Stimulated activated effector memory CD8-positive, alpha-beta T cell treated with anti-CD3 and anti-CD28 coated beads, Interleukin-12 subunit alpha, Interleukin-12 subunit beta, amount 100 ng/mL, for 72 hours (primary cell): ENCODE results near the gene ZNF620.
"Not testable (repeated sequence)": the region's sequence is repeated elsewhere in the genome, so short reads cannot be mapped to it uniquely, and the experiment has no call there.

Experiments used
- ATAC-seq: fragments of 150-1000 bp; cut with Tn5 transposase; 2 replicates; pipeline ENCODE4 v1.10.0; 2021
- DNase-seq, 2 donors: peaks; one replicate each; pipeline ENCODE4 v3.0.0; 2021 to 2022; ENCODE audit warnings: low spot score in 2 of 2
- H3K27ac Mint-ChIP-seq: one replicate; pipeline ENCODE4 v1.8.0; 2022; ENCODE audit warnings: mild to moderate bottlenecking, mixed read lengths
- H3K36me3 Mint-ChIP-seq: one replicate; pipeline ENCODE4 v1.8.0; 2022; ENCODE audit warnings: mild to moderate bottlenecking, mixed read lengths
- H3K4me1 Mint-ChIP-seq: one replicate; pipeline ENCODE4 v1.8.0; 2022; ENCODE audit warnings: mixed read lengths
- H3K4me3 Mint-ChIP-seq: one replicate; pipeline ENCODE4 v1.8.0; 2022; ENCODE audit warnings: mild to moderate bottlenecking, mixed read lengths
- H3K9me3 Mint-ChIP-seq: one replicate; pipeline ENCODE4 v1.8.0; 2022; ENCODE audit warnings: mixed read lengths

Gene ZNF620

DNA sequence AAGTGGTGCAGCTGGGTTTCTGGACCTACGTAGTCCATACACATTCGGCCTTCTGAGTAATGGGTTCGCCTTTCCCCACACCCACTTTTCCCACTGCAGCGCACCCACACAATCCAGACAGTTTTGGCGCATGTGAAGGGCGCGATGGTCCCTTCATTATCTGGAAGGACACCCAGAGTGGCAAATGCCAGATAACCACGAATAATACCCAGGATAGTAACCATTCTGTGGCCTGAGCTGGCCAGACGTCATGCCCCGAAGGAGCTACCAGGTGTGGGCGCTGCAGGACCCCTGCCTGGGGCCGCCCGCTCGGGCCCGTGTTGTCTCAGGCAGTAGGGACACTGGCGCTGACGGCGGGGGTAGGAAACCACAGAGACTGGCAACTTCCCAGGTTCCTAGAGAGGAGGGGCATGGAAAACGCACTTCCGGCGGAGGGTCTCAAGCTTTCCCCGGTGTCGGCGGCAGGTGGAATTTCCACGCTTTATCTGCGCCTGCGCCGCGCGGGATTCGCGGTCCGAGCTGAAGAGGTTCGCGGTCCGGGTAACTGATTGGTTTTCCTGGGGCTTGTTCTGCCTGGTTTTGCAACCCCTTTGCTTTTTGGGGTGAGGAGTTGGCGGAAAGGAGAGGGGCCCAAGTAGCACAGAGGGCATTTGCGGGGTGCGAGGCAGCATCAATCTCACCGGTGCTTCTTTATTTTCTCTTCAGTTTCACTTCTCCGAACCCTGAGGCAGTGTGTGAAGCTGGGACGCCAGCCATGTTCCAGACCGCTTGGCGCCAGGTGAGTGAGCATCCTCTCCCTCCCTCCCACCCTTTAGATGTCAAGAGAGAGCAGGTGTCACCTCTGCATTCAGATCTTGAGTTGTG is at the start of gene ZNF620:
ZNF620 (plus strand) TSS at position 441 of the 864 bp plus-strand sequence; CDS start at position 755, 314 bp downstream.
- DNase-seq = peak; percentile 12 to 72
- Mint-ChIP-seq H3K36me3 (no peaks in the 10 kb centered on the region), H3K4me1 (peaks cover 11% of the 10 kb centered on the region), H3K27ac (peak within 1 kb of the TSS; percentile 86), H3K9me3 (no peaks in the 10 kb centered on the region), H3K4me3 (peak within 1 kb of the TSS; percentile 77)
- ATAC-seq = peak; percentile 77

DNA sequence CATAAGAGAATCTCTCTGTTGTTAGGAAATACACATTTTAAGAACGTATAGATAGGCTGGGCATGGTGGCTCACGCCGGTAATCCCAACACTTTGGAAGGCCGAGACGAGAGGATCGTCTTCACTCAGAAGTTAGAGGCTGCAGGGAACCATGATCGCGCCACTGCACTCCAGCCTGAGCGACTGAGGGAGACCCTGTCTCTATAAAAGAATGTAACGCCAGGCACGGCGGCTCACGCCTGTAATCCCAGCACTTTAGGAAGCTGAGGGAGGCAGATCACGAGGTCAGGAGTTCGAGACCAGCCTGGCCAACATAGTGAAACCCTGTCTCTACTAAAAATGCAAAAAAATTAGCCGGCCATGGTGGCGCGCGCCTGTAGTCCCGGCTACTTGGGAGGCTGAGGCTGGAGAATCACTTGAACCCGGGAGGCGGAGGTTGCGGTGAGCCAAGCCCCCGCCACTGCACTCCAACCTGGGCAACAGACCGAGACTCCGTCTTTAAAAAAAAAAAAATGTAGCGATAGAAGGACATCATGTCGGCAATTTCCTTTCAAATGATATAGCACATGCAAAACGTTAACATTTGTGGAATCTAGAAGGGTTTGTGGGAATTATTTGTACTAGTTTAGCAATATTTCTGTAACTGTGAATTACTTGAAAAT is 49.4 kb upstream of the ZNF620 start:
- ATAC-seq = no peak
- Mint-ChIP-seq H3K9me3 (peaks cover 2% of the 10 kb centered on the region), H3K36me3 (peaks cover 57% of the 10 kb centered on the region), H3K4me1 (peaks cover 40% of the 10 kb centered on the region), H3K27ac (peak overlapping the region; percentile 94), H3K4me3 (peak overlapping the region; percentile 83)
- no peak for DNase-seq

DNA sequence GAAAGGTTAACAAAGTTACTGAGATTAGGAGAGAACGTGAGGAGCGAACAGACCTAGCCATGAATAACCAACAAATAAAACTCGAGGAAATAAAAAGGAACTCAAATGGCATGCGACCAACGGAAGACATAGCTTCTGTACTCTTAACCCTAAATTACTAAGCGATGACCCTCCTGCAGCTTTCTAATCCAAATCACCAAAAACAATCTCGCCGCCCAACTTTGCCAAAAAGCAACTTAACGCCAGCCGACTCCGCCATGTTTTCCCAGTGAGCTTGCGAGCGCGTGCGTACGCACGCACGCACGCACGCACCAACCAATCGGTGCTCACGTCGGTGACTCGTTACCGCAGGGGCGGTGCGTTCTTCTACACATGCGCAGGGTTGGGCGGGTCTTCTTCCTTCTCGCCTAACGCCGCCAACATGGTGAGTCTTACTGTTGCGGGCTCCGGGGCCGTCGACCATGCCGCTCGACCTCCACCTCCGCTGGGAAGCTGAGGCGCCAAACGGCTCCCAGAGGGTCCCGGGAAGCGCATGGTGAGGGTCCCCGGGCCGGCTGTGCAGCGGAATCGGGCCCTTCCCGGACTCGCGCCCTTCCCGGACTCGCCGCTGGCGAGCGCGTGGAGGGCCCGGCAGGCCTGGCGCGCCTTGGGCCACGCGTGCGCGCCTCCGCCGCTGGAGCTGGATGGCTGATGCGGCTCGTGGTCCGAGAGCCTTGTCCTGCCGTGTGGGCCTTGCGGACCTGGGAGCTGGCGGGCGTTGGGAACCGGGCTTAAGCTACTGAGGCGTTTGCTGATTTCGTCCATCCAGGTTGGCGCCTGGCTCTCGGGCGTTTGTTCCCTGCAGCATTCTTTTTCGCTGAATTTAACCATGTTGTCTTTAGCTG is 48.7 kb upstream of the ZNF620 start, which contains the start of gene RPL14:
RPL14 (plus strand) TSS at position 400 of the 884 bp plus-strand sequence; CDS start at position 533, 133 bp downstream.
- ATAC-seq = peak; percentile 85

DNA sequence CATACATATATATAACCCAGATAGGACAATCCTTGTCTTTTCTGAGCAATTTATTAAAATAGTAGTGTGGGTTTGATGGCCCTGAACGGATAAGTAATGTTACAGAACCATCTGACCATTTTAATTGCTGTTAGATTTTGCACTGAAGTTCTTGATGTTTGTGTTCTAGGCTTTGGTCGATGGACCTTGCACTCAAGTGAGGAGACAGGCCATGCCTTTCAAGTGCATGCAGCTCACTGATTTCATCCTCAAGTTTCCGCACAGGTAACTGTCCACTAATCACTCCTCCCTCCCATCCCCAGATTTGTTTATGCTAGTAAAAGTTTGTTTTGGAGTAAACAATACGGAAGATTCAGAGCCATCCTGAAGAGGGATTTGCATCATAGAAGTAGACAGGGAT is 47.4 kb upstream of the ZNF620 start:
- H3K36me3 Mint-ChIP-seq = peaks cover 71% of the 10 kb centered on the region
- peaks cover 2% of the 10 kb centered on the region for H3K9me3 Mint-ChIP-seq
- H3K4me1 Mint-ChIP-seq = peaks cover 27% of the 10 kb centered on the region
- H3K27ac Mint-ChIP-seq = peak overlapping the region; percentile 94
- ATAC-seq = no peak
- DNase-seq = no peak
- H3K4me3 Mint-ChIP-seq = peak overlapping the region; percentile 83

More for the DNA sequence above, 48.7 kb upstream of the ZNF620 start, which contains the start of gene RPL14:
- H3K4me3 Mint-ChIP-seq = peak within 1 kb of the TSS; percentile 83
- peaks cover 2% of the 10 kb centered on the region for H3K9me3 Mint-ChIP-seq
- peaks cover 36% of the 10 kb centered on the region for H3K4me1 Mint-ChIP-seq
- peaks cover 65% of the 10 kb centered on the region for H3K36me3 Mint-ChIP-seq
- peak within 1 kb of the TSS; percentile 94 for H3K27ac Mint-ChIP-seq
- peak; percentile 80 to 97 for DNase-seq

DNA sequence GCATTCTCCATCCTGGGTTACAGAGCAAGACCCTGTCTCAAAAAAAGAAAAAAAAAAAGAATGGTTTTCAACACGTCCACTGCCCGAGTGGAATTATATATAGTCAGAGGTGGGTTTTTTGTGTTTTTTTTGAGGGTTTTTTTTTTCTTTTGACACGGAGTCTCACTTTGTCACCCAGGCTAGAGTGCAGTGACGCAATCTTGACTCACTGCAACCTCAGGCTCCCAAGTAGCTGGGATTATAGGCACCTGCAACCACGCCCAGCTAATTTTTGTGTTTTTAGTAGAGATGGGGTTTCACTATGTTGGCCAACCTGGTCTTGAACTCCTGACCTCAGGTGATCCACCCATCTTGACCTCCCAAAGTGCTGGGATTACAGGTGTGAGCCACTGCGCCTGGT is 45.4 kb upstream of the ZNF620 start:
- not testable (repeated sequence) for H3K4me3 Mint-ChIP-seq, ATAC-seq, DNase-seq, H3K9me3 Mint-ChIP-seq
- Mint-ChIP-seq H3K36me3 (peaks cover 91% of the 10 kb centered on the region), H3K4me1 (peaks cover 40% of the 10 kb centered on the region), H3K27ac (peak overlapping the region; percentile 94)

DNA sequence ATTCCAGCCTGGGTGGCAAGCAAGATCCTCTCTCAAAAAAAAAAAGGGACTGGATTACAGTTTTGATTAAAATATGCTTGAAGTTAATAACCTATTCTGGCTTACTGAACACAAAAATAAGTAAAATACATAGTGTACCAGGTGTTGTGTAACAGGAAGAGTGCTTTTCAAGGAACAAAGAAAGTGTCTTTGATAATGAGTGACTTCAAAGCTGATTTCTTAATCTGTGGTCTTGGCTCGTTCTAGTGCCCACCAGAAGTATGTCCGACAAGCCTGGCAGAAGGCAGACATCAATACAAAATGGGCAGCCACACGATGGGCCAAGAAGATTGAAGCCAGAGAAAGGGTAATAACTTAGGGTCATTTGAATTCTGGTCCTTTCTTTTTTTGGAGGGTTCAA is 44.7 kb upstream of the ZNF620 start:
- H3K36me3 Mint-ChIP-seq = peaks cover 98% of the 10 kb centered on the region
- H3K4me3 Mint-ChIP-seq = no peak overlapping the region
- H3K27ac Mint-ChIP-seq = no peak overlapping the region
- ATAC-seq (no peak), DNase-seq (no peak)
- H3K4me1 Mint-ChIP-seq = peaks cover 34% of the 10 kb centered on the region
- no peaks in the 10 kb centered on the region for H3K9me3 Mint-ChIP-seq

DNA sequence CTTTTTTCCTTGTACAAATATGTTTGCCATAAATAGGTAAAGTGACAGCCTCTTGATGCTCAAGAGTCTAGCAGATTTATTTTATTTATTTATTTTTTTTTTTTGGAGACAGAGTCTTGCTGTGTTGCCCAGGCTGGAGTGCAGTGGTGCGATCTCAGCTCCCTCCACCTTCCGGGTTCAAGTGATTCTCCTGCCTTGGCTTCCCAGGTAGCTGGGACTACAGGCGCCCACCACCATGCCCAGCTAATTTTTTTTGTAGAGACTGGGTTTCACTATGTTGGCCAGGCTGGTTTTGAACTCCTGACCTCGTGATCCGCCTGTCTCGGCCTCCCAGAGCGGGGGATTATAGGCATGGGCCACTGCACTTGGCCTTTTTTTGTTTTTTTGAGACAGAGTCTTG is 43.0 kb upstream of the ZNF620 start:
- ATAC-seq, DNase-seq, H3K27ac Mint-ChIP-seq, H3K9me3 Mint-ChIP-seq, H3K4me3 Mint-ChIP-seq: not testable (repeated sequence)
- H3K36me3 Mint-ChIP-seq = peaks cover 99% of the 10 kb centered on the region
- H3K4me1 Mint-ChIP-seq = peaks cover 31% of the 10 kb centered on the region

DNA sequence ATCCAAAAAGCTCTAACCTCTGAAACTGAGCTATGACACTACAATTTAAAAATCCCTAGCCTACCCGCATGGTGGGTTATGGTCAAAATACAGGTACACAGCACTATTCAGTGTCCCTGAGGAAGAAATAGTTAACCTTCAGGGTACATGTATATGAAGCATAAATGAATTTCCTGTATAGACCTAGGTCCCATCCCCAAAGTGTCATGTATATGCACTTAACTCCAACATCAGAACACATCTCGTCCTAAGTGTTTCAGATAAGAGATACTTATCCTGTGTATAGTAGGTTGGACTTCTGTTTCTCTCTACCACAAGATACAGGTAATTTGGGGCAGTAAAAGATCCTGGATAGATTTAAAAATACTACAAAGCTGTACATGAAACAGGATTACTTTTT is 42.3 kb upstream of the ZNF620 start:
- peaks cover 24% of the 10 kb centered on the region for H3K4me1 Mint-ChIP-seq
- ATAC-seq (no peak), DNase-seq (no peak)
- H3K27ac Mint-ChIP-seq = peak overlapping the region; percentile 77
- no peaks in the 10 kb centered on the region for H3K9me3 Mint-ChIP-seq
- H3K4me3 Mint-ChIP-seq = no peak overlapping the region
- peaks cover 92% of the 10 kb centered on the region for H3K36me3 Mint-ChIP-seq

DNA sequence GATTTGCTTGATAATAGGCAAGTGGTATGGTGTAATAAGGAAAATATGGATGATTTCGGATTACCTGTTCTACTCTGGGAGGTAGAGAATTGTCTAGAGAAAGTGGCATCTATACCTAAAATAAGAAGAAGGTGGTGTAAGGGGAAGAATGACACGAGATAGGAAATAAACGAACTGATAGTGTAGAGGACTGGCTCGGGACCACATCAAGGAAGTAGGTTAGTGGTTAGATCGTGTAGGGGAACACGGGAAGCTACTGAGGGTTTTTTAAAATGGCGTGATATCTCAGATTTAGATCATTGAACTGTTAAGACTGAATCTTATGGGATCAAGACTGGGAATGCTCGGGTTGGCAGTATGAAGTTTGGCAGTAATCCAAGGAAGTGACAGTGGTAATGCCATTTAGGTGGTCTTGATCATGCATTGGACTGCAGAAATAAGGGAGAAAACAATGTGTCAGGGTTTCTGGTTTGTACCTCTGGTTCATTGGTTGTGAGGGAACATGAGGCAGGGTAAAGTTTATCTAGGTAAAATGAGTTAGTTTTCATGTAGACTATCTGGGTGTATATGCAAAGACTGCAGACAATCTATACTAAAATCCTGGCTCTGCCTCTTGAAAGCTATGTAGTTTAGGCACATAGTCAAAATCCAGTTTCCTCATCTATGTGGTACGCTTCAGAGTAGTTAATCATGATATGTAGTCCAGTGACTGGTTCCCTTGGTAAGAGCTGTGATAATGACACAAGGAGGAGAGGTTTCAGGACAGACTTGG is 41.3 kb upstream of the ZNF620 start:
- H3K4me1 Mint-ChIP-seq = peaks cover 16% of the 10 kb centered on the region
- no peak overlapping the region for H3K4me3 Mint-ChIP-seq
- peaks cover 83% of the 10 kb centered on the region for H3K36me3 Mint-ChIP-seq
- DNase-seq (no peak), ATAC-seq (peak; percentile 63)
- H3K9me3 Mint-ChIP-seq = no peaks in the 10 kb centered on the region
- peak overlapping the region; percentile 77 for H3K27ac Mint-ChIP-seq

DNA sequence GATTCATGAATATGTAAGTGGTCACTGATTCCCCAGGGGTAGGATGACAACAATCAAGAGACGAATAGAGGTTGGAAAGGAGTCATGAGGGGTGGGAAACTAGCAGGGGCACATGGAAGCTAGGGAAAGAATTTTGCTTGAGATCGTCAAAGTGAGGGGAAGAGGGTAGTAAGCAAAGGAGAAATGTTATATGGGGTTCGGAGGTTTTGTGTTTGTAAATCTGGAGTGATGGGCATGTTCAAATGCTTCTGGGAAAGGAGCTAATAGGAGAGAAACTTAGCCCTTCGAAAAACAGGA is 40.8 kb upstream of the ZNF620 start:
- Mint-ChIP-seq H3K4me3 (no peak overlapping the region), H3K4me1 (peaks cover 16% of the 10 kb centered on the region), H3K36me3 (peaks cover 78% of the 10 kb centered on the region), H3K9me3 (no peaks in the 10 kb centered on the region), H3K27ac (peak overlapping the region; percentile 77)
- ATAC-seq (no peak), DNase-seq (no peak)

DNA sequence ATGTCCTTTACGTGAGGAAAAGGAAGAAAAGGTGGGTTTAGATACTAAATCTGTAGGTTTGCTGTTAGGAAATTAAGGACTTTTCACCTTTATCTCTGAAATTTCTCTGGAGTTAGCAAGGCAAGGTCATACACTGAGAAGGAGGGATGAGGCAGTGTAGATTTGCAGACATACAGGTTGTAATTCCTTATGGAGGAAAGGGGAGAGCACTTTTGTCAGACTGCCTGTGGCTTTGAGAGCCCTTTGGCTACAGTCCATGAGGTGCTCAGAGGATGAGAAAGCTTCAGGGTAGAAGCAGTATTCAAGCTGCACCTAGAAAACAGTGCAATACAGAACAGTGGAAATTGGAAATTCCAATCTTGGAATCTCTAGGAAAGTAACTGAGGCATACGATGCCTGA is 40.4 kb upstream of the ZNF620 start:
- peaks cover 16% of the 10 kb centered on the region for H3K4me1 Mint-ChIP-seq
- peaks cover 74% of the 10 kb centered on the region for H3K36me3 Mint-ChIP-seq
- ATAC-seq = no peak
- no peaks in the 10 kb centered on the region for H3K9me3 Mint-ChIP-seq
- peak overlapping the region; percentile 77 for H3K27ac Mint-ChIP-seq
- no peak overlapping the region for H3K4me3 Mint-ChIP-seq
- no peak for DNase-seq

DNA sequence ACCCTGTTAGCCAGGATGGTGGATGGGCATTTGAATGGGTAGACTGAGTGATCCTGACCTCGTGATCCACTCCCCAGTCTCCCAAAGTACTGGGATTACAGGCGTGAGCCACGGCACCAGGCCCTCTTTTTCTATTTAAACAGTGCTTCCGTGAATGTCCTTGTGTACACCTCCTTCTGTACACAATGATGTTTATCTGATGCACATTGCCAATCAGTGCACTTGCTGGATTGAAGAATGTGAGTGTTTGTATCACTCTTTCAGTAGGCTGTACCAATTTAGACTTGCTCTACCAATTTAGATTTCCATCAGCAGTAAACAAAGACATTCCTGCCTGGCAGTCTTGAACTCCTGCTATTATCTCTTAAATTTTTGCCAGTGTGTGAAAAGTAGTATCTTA is 37.8 kb upstream of the ZNF620 start:
- ATAC-seq = no peak
- Mint-ChIP-seq H3K27ac (no peak overlapping the region), H3K9me3 (no peaks in the 10 kb centered on the region), H3K4me1 (peaks cover 16% of the 10 kb centered on the region), H3K4me3 (no peak overlapping the region), H3K36me3 (peaks cover 48% of the 10 kb centered on the region)
- DNase-seq = no peak

DNA sequence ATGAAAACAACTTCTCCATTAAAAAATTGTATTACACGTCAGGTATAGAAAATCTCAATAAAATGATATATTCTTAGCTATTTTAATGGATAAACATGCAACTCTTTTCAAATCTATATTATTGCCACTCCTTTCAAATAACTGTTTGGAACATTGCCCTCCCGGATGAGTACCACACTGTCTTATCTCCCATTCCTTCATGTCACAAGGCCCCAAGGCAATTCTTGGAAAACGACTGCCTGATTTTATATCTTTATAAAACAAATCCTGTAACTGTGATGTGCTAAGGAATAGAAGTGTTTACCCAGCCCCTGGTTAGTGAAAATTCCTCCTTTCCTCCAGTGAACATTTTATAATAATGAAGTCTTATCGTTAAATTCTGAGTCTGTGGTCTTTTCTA is 35.1 kb upstream of the ZNF620 start:
- ATAC-seq (no peak), DNase-seq (no peak)
- Mint-ChIP-seq H3K36me3 (peaks cover 21% of the 10 kb centered on the region), H3K27ac (no peak overlapping the region), H3K4me1 (no peaks in the 10 kb centered on the region), H3K4me3 (no peak overlapping the region), H3K9me3 (no peaks in the 10 kb centered on the region)
